Measurements from ENCODE around the gene TRIM47.

GRCh38 chr17:75900691-75901533, 22.5 kb upstream of the TRIM47 start:
- TF ChIP-seq CTCF (IDR thresholded peaks at IDR 0.05 in 2 of 3, conservative IDR thresholded peaks at IDR 0.05 in 1 of 3; ENCODE audit: borderline replicate concordance in 1 of 3, insufficient read depth in 1 of 3, low read depth in 2 of 3, low read length in 2 of 3) (no peak), POLR2AphosphoS5 (IDR thresholded peaks at IDR 0.05; ENCODE audit: low read depth, low read length) (no peak), POLR2A (IDR thresholded peaks at IDR 0.05; ENCODE audit: borderline replicate concordance, extremely low read depth, insufficient read depth, insufficient read length) (no peak), MAX (IDR thresholded peaks at IDR 0.05) (no peak), EZH2 (IDR thresholded peaks at IDR 0.05) (no peak), RAD21 (IDR thresholded peaks at IDR 0.05; ENCODE audit: low read depth) (no peak), ZBTB33 (IDR thresholded peaks at IDR 0.05; ENCODE audit: extremely low read depth, insufficient replicate concordance, low read length) (no peak), SRF (IDR thresholded peaks at IDR 0.05; ENCODE audit: low read depth) (no peak), ZFX (IDR thresholded peaks at IDR 0.05) (no peak), SIN3A (IDR thresholded peaks at IDR 0.05; ENCODE audit: low read depth) (no peak)

All from HCT116 (cell line).